K562 (cell line): ENCODE data around the gene CEACAM7. TPM values are rescaled to one million over a fixed set of nuclear protein-coding genes. Genes with fewer than 3 reads are reported as not detected.

Source experiments
- DPF2 ChIP-seq: fragments of 450-650 bp; IDR thresholded peaks from 2 replicates; pipeline ENCODE4 v1.6.1; 2016
- E4F1 ChIP-seq: fragments of 250-450 bp; sonication (Bioruptor Pico); IDR thresholded peaks from 2 replicates; pipeline ENCODE4 v1.5.0; 2021; ENCODE audit warnings: mild to moderate bottlenecking, borderline replicate concordance
- FOXA1 ChIP-seq: fragments of 450-650 bp; IDR thresholded peaks from 2 replicates; pipeline ENCODE4 v1.6.1; 2016; ENCODE audit warnings: mild to moderate bottlenecking, borderline replicate concordance
- FOXK2 ChIP-seq, 2 experiments: fragments of 450-650 bp; IDR thresholded peaks in 1 of 2; conservative IDR thresholded peaks in 1 of 2; 2 replicates each; pipeline ENCODE4 v1.6.1; 2016; ENCODE audit warnings: low read depth in 2 of 2, mild to moderate bottlenecking in 1 of 2
- KLF1 ChIP-seq: fragments of 450-650 bp; IDR thresholded peaks from 2 replicates; pipeline ENCODE4 v1.6.1; 2016; ENCODE audit warnings: missing genetic modification characterization, missing compliant biosample characterization
- MCM7 ChIP-seq, 2 experiments: fragments of 450-650 bp; IDR thresholded peaks; 2 replicates each; pipeline ENCODE4 v1.6.1; 2016 to 2018
- NEUROD1 ChIP-seq: fragments of 150-350 bp; IDR thresholded peaks from 2 replicates; pipeline ENCODE4 v1.6.1; 2014; ENCODE audit warnings: borderline replicate concordance, low read length, low read depth; ENCODE audit not compliant: partially characterized antibody
- NFYB ChIP-seq: IDR thresholded peaks from 2 replicates; pipeline ENCODE4 v1.6.1; 2011; ENCODE audit warnings: mild to moderate bottlenecking, moderate library complexity; ENCODE audit not compliant: insufficient read length; ENCODE audit errors: extremely low read depth
- RFX1 ChIP-seq: fragments of 450-650 bp; IDR thresholded peaks from 2 replicates; pipeline ENCODE4 v1.6.1; 2016; ENCODE audit warnings: mild to moderate bottlenecking, moderate library complexity
- SREBF1 ChIP-seq: fragments of 150-350 bp; IDR thresholded peaks from 2 replicates; pipeline ENCODE4 v1.6.1; 2014; ENCODE audit warnings: antibody characterized with exemption, low read depth, low read length, borderline replicate concordance
- TAF1 ChIP-seq: IDR thresholded peaks from 2 replicates; pipeline ENCODE4 v1.6.1; 2011; ENCODE audit warnings: mild to moderate bottlenecking, low read length, moderate library complexity; ENCODE audit not compliant: insufficient read depth, control insufficient read depth, severe bottlenecking; ENCODE audit errors: extremely low read depth
- TCF3 ChIP-seq: sonication (generic); formaldehyde crosslinking; IDR thresholded peaks from 2 replicates; pipeline ENCODE4 v1.4.0; 2020; ENCODE audit warnings: mild to moderate bottlenecking, missing genetic modification reagents
- TCFL5 ChIP-seq: fragments of 250-450 bp; sonication (Bioruptor Pico); conservative IDR thresholded peaks from 2 replicates; pipeline ENCODE4 v1.6.1; 2021; ENCODE audit warnings: mild to moderate bottlenecking, moderate library complexity, matching md5 sums
- THRB ChIP-seq: fragments of 450-650 bp; formaldehyde crosslinking; conservative IDR thresholded peaks from 2 replicates; pipeline ENCODE4 v1.4.0; 2022; ENCODE audit warnings: mild to moderate bottlenecking, missing genetic modification characterization
- TRIM28 ChIP-seq: fragments of 450-650 bp; IDR thresholded peaks from 2 replicates; pipeline ENCODE4 v1.6.1; 2017
- TSC22D4 ChIP-seq: fragments of 450-650 bp; IDR thresholded peaks from 2 replicates; pipeline ENCODE4 v1.6.1; 2016; ENCODE audit warnings: missing genetic modification characterization, missing biosample characterization, control low read depth
- ZBTB34 ChIP-seq: fragments of 250-450 bp; sonication (Bioruptor Pico); IDR thresholded peaks from 2 replicates; pipeline ENCODE4 v1.8.0; 2021; ENCODE audit warnings: mild to moderate bottlenecking, moderate library complexity
- ZBTB5 ChIP-seq: fragments of 450-650 bp; IDR thresholded peaks from 2 replicates; pipeline ENCODE4 v1.6.1; 2017; ENCODE audit warnings: antibody characterized with exemption
- ZNF41 ChIP-seq: fragments of 250-450 bp; sonication (Bioruptor Pico); conservative IDR thresholded peaks from 2 replicates; pipeline ENCODE4 v1.4.0; 2020; ENCODE audit warnings: mild to moderate bottlenecking
- polyA plus RNA-seq, 8 experiments: library from polyadenylated mRNA; depleted of rRNA in 4 of 8; stranded (reverse) in 5 of 8; unstranded in 3 of 8; fragments of >200 nt; fragmentation: Nextera tagmentation in 2 of 8; fragmentation: Illumina TruSeq in 1 of 8; extraction: Ambion mirVana in 2 of 8; extraction: Trizol in 1 of 8; gene quantifications; 2 replicates each; pipeline versions ENCODE4 v1.2.1 to v1.2.3, GENCODE V29; 2011 to 2014; ENCODE audit warnings: inconsistent platforms in 1 of 8, missing spikeins in 1 of 8
- total RNA-seq, 7 experiments: library from RNA; depleted of rRNA in 6 of 7; stranded (reverse); fragments of >200 nt in 6 of 7; fragmentation: Illumina TruSeq in 2 of 7; extraction: Trizol in 2 of 7; gene quantifications; 2 replicates each; pipeline versions ENCODE4 v1.2.1 to v1.2.3, GENCODE V29; 2011 to 2021; ENCODE audit warnings: low replicate concordance in 1 of 7

Gene CEACAM7
- total and polyA plus RNA-seq, 9 of the 15 experiments (the other 6 are each of a cell fraction or from before 2014, with no cell fraction given) = not detected

GRCh38 chr19:41706741-41707501, 18.9 kb upstream of the CEACAM7 start (continued):
- no peak for TF ChIP-seq ZBTB34 (CRISPR knock-in tag)
- TF ChIP-seq TCF3 (CRISPR knock-in tag) = no peak
- no peak for TF ChIP-seq NFYB
- TF ChIP-seq TRIM28 = 0 out of 2 replicates have a peak, but pooled peaks have one; percentile 59
- no peak for TF ChIP-seq SREBF1
- TF ChIP-seq KLF1 (tag) = peak; percentile 71; the same call in 1 of the 2 replicates
- TF ChIP-seq ZBTB5 = no peak
- no peak for TF ChIP-seq E4F1 (CRISPR knock-in tag)
- TF ChIP-seq TSC22D4 (tag) = no peak
- 0 out of 2 replicates have a peak, but pooled peaks have one; percentile 28 for TF ChIP-seq DPF2
- no peak for TF ChIP-seq RFX1
- TF ChIP-seq ZNF41 = no peak
- no peak for TF ChIP-seq TCFL5 (CRISPR knock-in tag)
- TF ChIP-seq NEUROD1 = no peak
- TF ChIP-seq FOXK2 (conservative IDR thresholded peaks at IDR 0.05 in 1 of 2, IDR thresholded peaks at IDR 0.05 in 1 of 2; ENCODE audit: low read depth in 2 of 2) = no peak
- no peak for TF ChIP-seq FOXA1
- TF ChIP-seq TAF1 = no peak
- TF ChIP-seq MCM7 (IDR thresholded peaks at IDR 0.05) = no peak
- TF ChIP-seq THRB (CRISPR knock-in tag) = no peak
